H54 (cell line): ENCODE data around the gene KTI12.
A peak's percentile ranks its signal among the peaks of the same experiment; 100 is the strongest.
"Not testable (repeated sequence)": the region's sequence is repeated elsewhere in the genome, so short reads cannot be mapped to it uniquely, and the experiment has no call there.

ENCODE experiments used
- DNase-seq: peaks from one replicate; pipeline ENCODE4 v3.0.0; 2011; ENCODE audit warnings: low spot score, mixed read lengths; ENCODE audit not compliant: insufficient read length
- FAIRE-seq: peaks from 3 replicates; lab custom pipeline; 2011; peaks lifted over from hg19 to GRCh38; lab: Jason Lieb, UNC
- POLR2A ChIP-seq: IDR thresholded peaks from 2 replicates; pipeline ENCODE4 v1.6.1; 2011; ENCODE audit warnings: low read depth, mild to moderate bottlenecking, low read length

Gene KTI12

GRCh38 chr1:52026278-52026677, 7.3 kb downstream of the KTI12 start:
- no peak for FAIRE-seq
- DNase-seq = no peak
- no peak for TF ChIP-seq POLR2A

- DNase-seq (no peak), FAIRE-seq (no peak)
- no peak for TF ChIP-seq POLR2A
Measured at GRCh38 chr1:52022133-52022532, 11.5 kb downstream of the KTI12 start.

- FAIRE-seq = no peak
- no peak for DNase-seq
- TF ChIP-seq POLR2A = no peak
Measured at GRCh38 chr1:52008071-52008809, 25.4 kb downstream of the KTI12 start.

- no peak for FAIRE-seq
- no peak for TF ChIP-seq POLR2A
- DNase-seq = no peak
Measured at GRCh38 chr1:52007215-52008002, 26.2 kb downstream of the KTI12 start.

- FAIRE-seq, DNase-seq: not testable (repeated sequence)
Measured at GRCh38 chr1:52006081-52006553, 27.5 kb downstream of the KTI12 start.

- FAIRE-seq, DNase-seq: not testable (repeated sequence)
Measured at GRCh38 chr1:52005548-52005947, 28.1 kb downstream of the KTI12 start.

GRCh38 chr1:52003877-52004276, 29.7 kb downstream of the KTI12 start:
- FAIRE-seq (no peak), DNase-seq (no peak)
- no peak for TF ChIP-seq POLR2A

GRCh38 chr1:52002038-52002917, 31.3 kb downstream of the KTI12 start:
- no peak for TF ChIP-seq POLR2A
- DNase-seq = peak; percentile 79
- FAIRE-seq = peak; percentile 94

- no peak for DNase-seq
- FAIRE-seq = no peak
- no peak for TF ChIP-seq POLR2A
Measured at GRCh38 chr1:51998701-51999100, 34.9 kb downstream of the KTI12 start.

- DNase-seq (no peak), FAIRE-seq (no peak)
- TF ChIP-seq POLR2A = no peak
Measured at GRCh38 chr1:51997974-51998382, 35.6 kb downstream of the KTI12 start.

GRCh38 chr1:51990478-51990965, 43.1 kb downstream of the KTI12 start, which contains the start of gene RAB3B:
Gene RAB3B, minus strand, starts transcription at chr1:51990700. Its CDS starts 13,583 bp downstream, at chr1:51977117.
- peak; percentile 69 for TF ChIP-seq POLR2A
- DNase-seq = peak; percentile 87

GRCh38 chr1:51989582-51990477, 43.8 kb downstream of the KTI12 start:
- no peak for FAIRE-seq
- no peak for DNase-seq
- TF ChIP-seq POLR2A = no peak

More at GRCh38 chr1:51990478-51990965, 43.1 kb downstream of the KTI12 start, which contains the start of gene RAB3B:
- FAIRE-seq = no peak

- TF ChIP-seq POLR2A = no peak
- DNase-seq = no peak
- FAIRE-seq = no peak
Measured at GRCh38 chr1:51988254-51988653, 45.4 kb downstream of the KTI12 start.
